Ascending aorta (tissue), 2 donors: ENCODE measurements around the gene PVALEF. TPM values are rescaled to one million over a fixed set of nuclear protein-coding genes. Genes with fewer than 3 reads are reported as not detected.
"Not testable (repeated sequence)": the region's sequence is repeated elsewhere in the genome, so short reads cannot be mapped to it uniquely, and the experiment has no call there.

Experiments used
- DNase-seq, 2 donors: peaks; one replicate each; pipeline ENCODE4 v3.0.0-alpha.2; 2019; ENCODE audit warnings: low spot score in 2 of 2
- H3K27ac ChIP-seq, 2 donors: fragments of 200-600 bp; sonication (generic); one replicate each; pipeline ENCODE4 v1.5.1; 2016 to 2017; ENCODE audit warnings: mild to moderate bottlenecking in 1 of 2
- H3K27me3 ChIP-seq: fragments of 200-600 bp; sonication (generic); one replicate; pipeline ENCODE4 v1.5.1; 2017
- H3K36me3 ChIP-seq, 2 donors: fragments of 200-600 bp; sonication (generic); one replicate each; pipeline ENCODE4 v1.5.1; 2016
- H3K4me1 ChIP-seq, 2 donors: fragments of 200-600 bp; sonication (generic); one replicate each; pipeline ENCODE4 v1.5.1; 2016 to 2017; ENCODE audit warnings: mild to moderate bottlenecking in 1 of 2
- H3K4me3 ChIP-seq, 2 donors: fragments of 200-600 bp; sonication (generic); one replicate each; pipeline ENCODE4 v1.5.1; 2016 to 2017; ENCODE audit warnings: mild to moderate bottlenecking in 1 of 2
- H3K9me3 ChIP-seq, 2 donors: fragments of 200-600 bp; sonication (generic); one replicate each; pipeline ENCODE4 v1.5.1; 2016
- CTCF ChIP-seq, 3 experiments: fragments of 200-600 bp in 2 of 3; fragments of 450-650 bp in 1 of 3; sonication (generic) in 2 of 3; IDR thresholded peaks; one replicate each; pipeline ENCODE4 v1.5.1; 2016 to 2019; ENCODE audit warnings: antibody characterized with exemption in 3 of 3, mild to moderate bottlenecking in 1 of 3, moderate library complexity in 1 of 3
- intact Hi-C: fragments of 100-400 bp; cut with DNase I; formaldehyde crosslinking; loops from one replicate; pipeline ENCODE4 v1.15.1; 2023
- total RNA-seq: library from RNA; depleted of rRNA; stranded (reverse); fragments of >200 nt; gene quantifications from one replicate; pipeline ENCODE4 v1.1.0, GENCODE V29; 2016

PVALEF gene
- total RNA-seq, 1 donor from 2014 or later: not detected

DNA sequence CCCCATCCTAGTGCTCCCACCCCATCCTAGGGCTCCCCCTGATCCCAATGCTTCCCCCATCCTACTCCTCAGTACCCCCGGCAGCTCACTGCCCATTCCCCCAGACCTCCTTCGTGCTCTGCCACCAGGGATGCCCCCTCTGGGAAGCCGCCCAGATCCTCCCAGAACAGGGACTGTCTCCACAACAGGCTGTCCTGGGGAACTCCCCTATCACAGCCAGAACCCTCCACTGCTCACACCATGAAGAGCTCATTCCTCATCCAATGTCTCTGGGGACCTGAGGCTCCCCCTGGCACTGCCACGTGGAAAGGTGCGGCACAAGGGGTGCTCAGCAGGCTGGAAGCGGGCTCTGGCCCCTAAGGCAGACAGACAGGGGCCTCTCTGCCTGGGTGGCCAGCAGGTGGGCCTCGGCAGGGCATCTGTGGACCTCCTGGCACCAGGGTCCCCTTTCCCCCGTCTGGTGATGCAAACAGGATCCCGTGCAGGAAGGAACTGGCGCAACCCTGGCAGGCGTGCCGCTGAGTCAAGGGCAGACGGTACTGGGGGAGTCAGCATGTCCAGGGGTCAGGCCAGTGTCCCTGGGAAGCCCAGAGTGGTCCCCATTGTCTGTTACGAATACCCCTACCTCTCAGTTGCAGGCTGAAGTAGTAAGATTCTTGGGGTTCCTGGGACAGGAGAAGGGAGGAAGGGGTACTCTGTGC lies 14.8 kb upstream of the PVALEF start:
- no peaks in the 10 kb centered on the region for H3K9me3 ChIP-seq
- H3K36me3 ChIP-seq: no peaks in the 10 kb centered on the region
- no peaks in the 10 kb centered on the region for H3K4me1 ChIP-seq
- peak; percentile 47 to 77 for DNase-seq
- TF ChIP-seq CTCF (IDR thresholded peaks at IDR 0.05): no peak
- no peak overlapping the region for H3K27ac ChIP-seq
- intact Hi-C loops: no loop called here
- no peaks in the 10 kb centered on the region for H3K27me3 ChIP-seq
- H3K4me3 ChIP-seq: no peak overlapping the region

DNA sequence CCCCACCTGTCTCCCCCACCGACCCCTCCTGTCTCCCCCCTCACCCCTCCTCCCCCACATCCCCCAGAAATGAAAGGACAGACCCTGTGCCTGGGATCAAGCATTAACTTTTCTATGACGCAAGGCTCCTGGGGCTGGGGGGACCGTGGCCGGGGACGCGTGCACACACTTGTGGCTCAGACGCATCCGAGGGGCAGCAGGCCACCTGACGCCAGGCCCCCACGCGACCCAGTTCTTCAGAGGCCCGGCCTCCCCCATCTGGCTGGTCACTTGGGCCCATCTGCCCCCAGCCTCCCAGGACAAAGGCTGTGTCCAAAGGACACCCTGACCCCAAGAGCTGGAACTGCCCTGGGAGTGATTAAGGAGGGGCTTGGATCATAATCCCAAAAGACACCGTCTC lies 14.0 kb upstream of the PVALEF start:
- no peak overlapping the region for H3K4me3 ChIP-seq
- no peak overlapping the region for H3K27ac ChIP-seq
- no peaks in the 10 kb centered on the region for H3K36me3 ChIP-seq
- no peak for TF ChIP-seq CTCF (IDR thresholded peaks at IDR 0.05)
- H3K4me1 ChIP-seq: no peaks in the 10 kb centered on the region
- intact Hi-C loops: no loop called here
- H3K27me3 ChIP-seq: no peaks in the 10 kb centered on the region
- H3K9me3 ChIP-seq: no peaks in the 10 kb centered on the region
- DNase-seq: no peak

- no peak for DNase-seq
- intact Hi-C loops: no loop called here
- no peaks in the 10 kb centered on the region for H3K27me3 ChIP-seq
- no peak overlapping the region for H3K4me3 ChIP-seq
- H3K36me3 ChIP-seq: no peaks in the 10 kb centered on the region
- H3K9me3 ChIP-seq: no peaks in the 10 kb centered on the region
- H3K27ac ChIP-seq: no peak overlapping the region
- H3K4me1 ChIP-seq: no peaks in the 10 kb centered on the region
- TF ChIP-seq CTCF (IDR thresholded peaks at IDR 0.05): no peak
Measured at GRCh38 chr17:81152288-81152828, 12.9 kb upstream of the PVALEF start.

- Histone ChIP-seq H3K27ac (no peak overlapping the region), H3K36me3 (no peaks in the 10 kb centered on the region), H3K27me3 (no peaks in the 10 kb centered on the region), H3K4me1 (no peaks in the 10 kb centered on the region), H3K4me3 (no peak overlapping the region), H3K9me3 (no peaks in the 10 kb centered on the region)
- TF ChIP-seq CTCF (IDR thresholded peaks at IDR 0.05): no peak
- intact Hi-C loops: no loop called here
- no peak for DNase-seq
Measured at GRCh38 chr17:81153340-81153803, 11.9 kb upstream of the PVALEF start.

- H3K9me3 ChIP-seq, H3K27ac ChIP-seq, H3K27me3 ChIP-seq, H3K36me3 ChIP-seq, DNase-seq, intact Hi-C loops, H3K4me1 ChIP-seq, H3K4me3 ChIP-seq: not testable (repeated sequence)
Measured at GRCh38 chr17:81154016-81154415, 11.3 kb upstream of the PVALEF start.

GRCh38 chr17:81154961-81155360 lies 10.3 kb upstream of the PVALEF start:
- Histone ChIP-seq H3K4me3 (no peak overlapping the region), H3K27me3 (no peaks in the 10 kb centered on the region), H3K9me3 (no peaks in the 10 kb centered on the region), H3K4me1 (no peaks in the 10 kb centered on the region), H3K36me3 (no peaks in the 10 kb centered on the region), H3K27ac (no peak overlapping the region)
- intact Hi-C loops: no loop called here
- no peak for TF ChIP-seq CTCF (IDR thresholded peaks at IDR 0.05)
- no peak for DNase-seq
